DMS153 treated with DMSO at 0.1 percent for 48 hours (cell line): ENCODE data around the gene MAPKAP1.
"Not testable (repeated sequence)": the region's sequence is repeated elsewhere in the genome, so short reads cannot be mapped to it uniquely, and the experiment has no call there.

Experiments
- DNase-seq: peaks from one replicate; lab custom pipeline; 2025; ENCODE audit not compliant: unreplicated experiment; lab: John Stamatoyannopoulos, UW

The MAPKAP1 gene

DNA sequence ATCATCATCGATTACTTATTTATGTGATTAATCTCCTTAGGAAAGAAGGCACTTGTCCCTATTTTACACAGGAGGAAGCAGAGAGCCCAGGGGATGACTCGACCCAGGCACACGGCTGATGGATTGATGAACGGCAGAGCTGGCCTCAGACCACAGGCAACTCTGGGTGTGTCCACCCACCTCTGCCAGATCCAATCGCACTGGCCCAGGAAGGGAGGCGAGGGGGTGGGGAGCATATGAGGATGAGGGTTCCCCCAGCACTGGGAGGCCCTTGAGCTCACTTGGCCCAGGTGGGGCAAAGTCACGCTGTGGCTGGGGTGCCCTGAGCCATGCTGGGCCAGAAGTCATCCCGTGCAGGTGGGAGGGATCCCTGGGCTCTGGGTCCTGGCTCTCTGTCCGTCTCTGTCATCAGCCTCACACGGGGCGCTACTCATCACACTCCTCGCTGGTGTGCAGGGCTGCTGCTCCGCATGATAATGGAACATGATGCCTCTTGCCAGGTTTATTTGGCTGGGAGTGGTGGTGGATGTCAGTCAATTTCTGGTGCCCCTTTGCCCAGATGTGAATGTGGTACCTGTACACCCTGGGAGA lies 285.3 kb downstream of the MAPKAP1 start:
- no peak for DNase-seq

DNA sequence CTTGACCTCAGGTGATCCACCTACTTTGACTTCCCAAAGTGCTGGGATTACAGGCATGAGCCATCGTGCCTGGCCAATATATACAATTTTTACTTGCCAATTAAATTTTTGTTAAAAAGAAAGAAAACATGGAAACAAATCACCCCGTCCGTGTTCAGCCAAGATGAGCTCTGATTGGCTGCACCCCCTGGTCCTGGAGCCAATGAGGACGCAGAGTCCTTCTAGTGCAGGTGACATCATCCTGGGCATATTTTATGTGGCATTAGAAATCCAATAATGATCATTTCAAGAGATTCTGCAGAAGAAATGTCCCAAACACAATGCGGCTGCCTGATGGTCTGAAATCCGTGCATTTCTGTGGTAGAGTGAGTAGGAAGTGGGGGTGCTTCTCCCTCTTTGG lies 285.8 kb downstream of the MAPKAP1 start:
- DNase-seq: no peak

DNA sequence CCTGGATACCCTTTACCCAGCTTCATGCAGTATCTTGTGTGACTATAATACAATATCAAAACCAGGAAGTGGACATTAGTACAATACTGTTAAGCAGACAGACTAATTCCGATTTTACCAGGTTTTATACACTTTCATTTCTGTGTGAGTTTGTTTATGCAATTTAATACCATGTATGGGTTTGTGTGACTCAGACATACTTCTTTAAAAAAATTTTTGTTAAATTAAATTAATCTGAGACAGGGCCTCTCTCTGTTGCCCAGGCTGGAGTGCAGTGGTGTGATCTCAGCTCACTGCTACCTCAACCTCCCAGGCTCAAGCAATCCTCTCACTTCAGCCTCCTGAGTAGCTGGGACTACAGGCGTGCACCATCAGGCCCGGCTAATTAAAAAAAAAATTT lies 288.6 kb downstream of the MAPKAP1 start:
- DNase-seq: no peak

DNA sequence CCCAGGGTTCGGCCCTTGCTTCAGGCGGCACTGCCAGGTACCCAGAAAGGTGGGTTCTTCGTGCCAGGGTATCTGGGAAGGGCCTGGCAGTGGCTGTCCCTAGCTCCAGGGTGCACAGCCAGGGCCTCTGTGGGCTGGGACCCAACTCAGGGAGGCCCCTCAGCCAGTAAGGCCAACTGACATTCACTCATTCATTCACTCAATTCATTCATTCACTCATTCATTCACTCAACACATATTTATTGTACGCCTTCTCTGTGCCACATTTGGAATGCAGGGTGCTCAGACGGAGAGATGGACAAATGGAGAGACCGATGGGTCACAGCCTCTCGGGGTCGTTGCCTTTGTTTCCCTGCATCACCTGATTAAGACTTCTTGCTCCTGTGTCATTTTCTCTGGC lies 290.5 kb downstream of the MAPKAP1 start:
- DNase-seq: no peak

DNA sequence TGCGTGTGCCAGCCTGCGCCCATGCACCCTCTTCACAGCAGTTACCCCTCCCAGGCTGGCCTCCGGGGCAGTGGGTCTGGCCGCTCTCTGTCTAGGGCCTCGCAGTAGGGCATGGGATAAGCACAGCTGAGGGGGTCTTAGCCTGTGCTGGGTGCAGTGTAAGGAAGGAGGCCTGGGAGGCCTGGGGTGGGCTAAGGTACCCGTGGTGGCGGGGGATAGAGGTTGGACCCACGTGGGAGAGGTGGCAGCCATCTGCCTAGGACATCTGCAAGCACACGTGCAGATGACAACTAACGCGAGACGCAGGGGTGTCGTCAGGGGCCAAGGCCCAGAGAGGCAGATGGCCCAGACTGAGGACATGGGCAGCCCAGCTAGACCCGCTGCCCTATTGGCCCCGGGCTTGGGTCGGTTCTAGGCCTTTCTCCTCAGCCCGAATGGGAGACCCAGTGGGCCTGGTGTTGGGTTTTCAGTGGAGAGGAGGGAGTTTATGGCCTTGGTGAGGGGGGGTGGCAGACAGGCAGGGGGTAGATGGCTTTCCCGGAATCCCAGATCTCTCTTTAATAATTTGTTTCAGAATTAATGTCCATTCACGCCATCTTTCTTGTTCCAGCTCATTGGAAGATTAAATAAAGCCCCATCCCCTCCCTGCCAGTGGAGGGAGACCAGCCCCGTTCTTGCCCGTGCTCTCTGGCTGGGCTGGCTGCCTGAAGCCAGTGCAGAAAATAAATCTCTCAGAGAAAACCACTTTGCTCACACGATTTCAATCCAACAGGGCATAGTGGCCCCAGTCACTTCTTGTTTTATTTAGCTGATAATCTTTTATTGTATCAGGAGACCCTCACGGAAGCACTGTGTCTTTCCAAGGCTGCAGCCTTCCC lies 291.2 kb downstream of the MAPKAP1 start:
- DNase-seq: no peak

DNA sequence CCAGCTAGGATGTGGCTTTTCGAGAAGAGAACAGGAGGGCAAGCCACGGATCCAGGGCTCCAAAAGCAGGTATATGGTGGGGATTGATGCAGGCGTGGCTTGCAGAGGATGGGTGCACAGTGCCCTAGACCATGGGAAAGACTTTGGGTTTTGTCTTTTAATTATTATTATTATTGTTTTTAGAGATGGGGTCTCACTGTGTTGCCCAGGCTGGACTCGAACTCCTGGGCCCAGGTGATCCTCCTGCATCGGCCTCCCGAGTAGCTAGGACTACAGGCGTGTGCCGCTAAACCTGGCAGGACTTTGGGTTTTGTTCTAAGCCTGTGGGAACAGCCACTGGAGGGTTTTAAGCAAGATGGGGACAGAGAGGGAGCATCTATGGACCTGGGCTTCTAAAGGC lies 293.4 kb downstream of the MAPKAP1 start:
- no peak for DNase-seq

DNA sequence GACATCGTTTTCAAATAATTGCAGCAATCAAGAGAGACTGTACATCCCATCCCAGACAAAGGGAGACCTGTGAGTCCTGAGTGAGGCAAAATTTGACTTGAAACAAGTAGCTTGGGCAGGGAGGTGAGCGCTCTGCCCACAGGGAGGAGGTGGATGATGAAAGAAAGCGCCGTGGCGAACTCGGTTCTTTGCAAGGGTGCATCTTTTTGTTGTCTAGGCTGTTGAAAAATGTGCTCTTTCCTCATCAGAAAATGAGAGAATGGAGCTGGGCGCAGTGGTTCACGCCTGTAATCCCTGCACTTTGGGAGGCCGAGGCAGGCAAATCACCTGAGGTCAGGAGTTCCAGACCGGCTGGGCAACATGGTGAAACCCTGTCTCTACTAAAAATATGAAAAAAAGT lies 294.8 kb downstream of the MAPKAP1 start:
- DNase-seq: no peak

DNA sequence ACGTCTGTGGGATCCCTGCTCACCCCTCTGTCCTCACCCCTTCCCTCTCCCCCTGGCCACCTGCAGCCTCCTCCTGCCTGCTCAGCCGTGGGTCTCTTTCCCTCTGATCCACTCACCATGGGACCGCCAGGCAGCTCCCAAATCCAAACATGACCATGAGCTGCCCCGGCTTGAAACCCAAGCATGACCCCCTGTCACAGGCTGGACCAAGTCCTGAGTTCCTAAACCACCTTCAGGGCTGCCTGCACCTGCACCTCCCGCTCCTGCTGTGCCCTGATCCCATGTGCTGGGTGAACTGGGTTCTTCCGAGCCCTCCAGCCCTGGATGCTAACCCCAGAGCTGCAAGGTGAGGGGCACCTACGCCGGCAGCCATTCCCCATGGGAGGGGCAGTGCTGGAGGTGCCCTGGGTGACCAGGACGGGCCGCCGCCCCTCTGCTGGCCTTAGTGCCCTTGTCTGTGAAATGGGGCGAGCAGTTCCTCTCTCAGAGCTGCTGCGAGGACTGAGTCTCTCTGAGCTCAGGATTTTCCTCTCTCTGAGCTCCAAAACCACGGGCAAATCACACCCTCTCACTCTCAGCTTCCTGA lies 295.7 kb downstream of the MAPKAP1 start:
- no peak for DNase-seq

DNA sequence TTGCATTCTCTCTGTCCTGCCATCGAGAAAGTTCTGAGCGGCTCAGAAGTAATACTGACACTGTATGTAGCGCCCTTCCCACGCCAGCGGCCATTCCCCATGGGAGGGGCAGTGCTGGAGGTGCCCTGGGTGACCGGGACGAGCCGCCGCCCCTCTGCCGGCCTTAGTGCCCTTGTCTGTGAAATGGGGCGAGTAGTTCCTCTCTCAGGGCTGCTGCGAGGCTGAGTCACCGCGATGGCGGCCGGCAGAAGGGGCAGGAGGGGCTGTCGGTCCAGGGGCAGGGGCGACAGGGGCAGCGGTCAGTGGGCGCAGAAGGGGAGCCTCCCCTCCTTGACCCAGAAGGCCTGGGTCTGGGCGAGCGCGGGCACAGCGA lies 296.5 kb downstream of the MAPKAP1 start:
- no peak for DNase-seq

DNA sequence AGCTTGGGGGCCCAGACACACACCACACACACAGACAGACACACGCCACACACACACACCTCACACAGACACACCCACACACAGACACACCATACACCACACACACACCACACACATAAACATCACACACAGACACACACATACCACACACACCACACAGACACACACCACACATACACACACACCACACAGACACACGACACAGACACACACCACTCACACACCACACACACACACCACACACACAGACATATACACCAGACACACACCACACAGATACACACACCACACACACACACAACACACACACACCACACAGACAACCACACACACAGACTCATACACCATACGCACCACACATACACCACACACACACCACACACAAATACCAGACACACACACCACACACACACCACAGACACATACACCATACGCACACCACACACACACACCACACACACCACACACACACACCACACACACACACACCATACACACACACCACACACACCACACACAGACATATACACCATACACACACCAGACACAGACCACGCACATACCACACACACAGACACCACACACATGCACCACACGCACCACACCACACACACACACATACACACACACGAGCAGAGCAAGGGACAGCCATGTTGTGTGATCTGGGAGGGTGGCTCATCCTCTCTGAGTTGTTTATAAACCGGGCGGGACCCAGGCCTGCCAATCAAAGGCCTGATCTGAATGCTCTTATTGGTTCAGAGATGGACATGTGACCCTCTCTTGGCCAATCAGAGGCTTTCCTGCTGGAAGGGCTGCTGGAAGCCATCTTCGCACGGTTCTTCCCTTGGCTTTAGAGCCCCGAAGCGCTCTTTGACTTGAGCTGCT lies 297.1 kb downstream of the MAPKAP1 start:
- DNase-seq: peak; percentile 86

DNA sequence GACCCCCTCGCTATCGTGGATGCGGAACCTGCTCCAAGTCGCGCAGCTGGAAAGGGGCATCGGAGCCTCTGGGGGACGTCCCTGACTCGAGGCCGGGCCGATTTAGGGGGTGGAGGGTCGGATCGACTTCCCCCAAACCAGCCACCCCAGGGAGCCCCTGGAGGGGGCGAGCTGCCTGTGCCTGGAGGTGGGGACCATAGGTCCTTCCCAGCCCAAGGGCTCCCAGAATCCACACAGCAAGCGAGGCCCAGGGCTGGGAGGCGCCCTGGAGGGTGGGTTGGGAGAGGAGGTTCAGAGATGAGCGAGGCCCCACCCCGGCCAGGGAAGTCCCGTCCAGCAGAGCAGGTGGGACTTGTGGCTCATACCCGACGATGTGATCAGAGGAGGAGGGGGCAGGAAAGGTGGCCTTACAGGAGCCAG lies 297.8 kb downstream of the MAPKAP1 start:
- no peak for DNase-seq

DNA sequence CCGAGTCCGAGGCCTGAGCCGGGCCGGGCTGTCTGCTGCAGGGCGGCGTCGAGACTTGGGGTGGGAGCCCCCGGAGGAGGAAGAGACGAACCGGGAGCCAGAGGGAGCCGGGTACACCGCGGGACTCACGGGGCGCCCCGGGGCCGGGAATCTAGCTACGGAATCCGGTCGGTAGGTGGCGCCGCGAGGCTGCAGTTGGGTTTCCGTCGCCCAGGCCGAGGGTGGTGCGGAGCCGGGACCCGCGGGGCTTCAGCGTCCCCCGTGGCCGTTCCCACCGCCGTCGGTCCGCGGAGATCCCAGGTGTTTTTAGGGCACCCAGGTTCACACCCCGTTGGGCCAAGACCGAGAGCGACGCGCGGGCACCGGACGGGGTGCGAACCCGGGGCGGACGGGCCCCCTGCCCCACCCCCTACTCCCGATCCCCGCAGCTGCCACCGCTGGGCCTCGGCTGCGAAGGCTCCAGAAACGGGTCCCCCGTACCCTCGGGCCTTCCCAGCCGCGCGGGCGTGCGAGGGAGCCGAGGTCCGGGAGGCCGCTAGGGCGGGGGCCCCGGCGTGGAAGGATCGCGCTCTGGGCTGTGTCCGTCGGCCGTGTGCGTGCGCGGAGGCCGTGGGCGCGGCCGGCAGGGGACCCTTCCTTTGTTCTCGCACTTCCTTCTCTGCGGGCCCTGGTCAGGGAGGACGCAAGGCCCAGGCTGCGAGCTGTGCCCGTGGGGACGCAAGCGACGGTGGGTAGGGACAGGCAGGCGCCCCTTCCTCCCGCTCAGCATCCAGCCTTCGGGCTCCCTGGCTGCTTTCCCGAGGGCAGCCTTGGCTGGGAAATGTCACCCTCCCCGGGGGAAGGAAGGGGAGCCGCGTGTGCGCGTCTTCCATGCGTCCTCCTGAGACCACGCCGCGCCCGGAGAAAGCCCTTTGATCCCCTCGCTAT lies 298.8 kb downstream of the MAPKAP1 start:
- DNase-seq: peak; percentile 64

DNA sequence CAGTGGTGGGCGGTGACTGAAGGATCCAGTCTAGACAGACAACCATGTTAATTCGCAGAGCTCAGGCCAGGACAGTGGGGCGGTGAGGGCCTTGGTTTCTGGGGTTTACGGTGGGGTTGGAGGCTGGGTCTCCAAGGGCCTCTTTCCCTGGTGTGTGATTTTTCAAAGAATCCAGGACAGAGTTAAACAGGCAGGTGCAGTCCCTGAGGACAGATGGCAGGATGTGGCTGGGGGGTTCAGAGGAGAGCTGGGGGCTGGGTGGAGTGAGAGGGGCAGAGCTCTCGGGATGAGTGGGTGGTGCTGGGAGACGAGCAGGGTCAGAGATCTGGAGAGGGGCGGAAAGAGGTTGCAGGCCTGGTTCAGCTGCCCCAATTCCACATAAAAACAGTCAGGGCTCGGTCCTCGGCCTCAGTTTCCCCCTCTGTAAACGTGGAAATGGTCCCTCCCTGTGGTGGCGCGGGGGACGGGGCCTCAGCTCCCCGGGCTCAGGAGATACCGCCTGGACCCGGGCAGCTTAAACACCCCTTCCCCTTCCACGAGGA lies 299.5 kb downstream of the MAPKAP1 start:
- DNase-seq: no peak

DNA sequence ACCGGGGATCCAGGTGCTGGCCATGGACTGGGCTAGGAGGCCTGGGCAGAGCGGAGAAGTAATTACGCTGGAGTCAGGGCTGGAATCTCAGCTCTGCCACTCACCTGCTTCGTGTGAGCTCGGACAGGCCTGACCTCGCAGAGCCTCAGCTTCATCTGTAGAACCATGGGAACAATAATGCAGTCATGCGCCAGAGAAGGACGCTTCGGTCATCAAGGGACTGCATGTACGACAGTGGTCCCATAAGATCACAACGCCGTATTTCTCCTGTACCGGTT lies 300.3 kb downstream of the MAPKAP1 start:
- no peak for DNase-seq

DNA sequence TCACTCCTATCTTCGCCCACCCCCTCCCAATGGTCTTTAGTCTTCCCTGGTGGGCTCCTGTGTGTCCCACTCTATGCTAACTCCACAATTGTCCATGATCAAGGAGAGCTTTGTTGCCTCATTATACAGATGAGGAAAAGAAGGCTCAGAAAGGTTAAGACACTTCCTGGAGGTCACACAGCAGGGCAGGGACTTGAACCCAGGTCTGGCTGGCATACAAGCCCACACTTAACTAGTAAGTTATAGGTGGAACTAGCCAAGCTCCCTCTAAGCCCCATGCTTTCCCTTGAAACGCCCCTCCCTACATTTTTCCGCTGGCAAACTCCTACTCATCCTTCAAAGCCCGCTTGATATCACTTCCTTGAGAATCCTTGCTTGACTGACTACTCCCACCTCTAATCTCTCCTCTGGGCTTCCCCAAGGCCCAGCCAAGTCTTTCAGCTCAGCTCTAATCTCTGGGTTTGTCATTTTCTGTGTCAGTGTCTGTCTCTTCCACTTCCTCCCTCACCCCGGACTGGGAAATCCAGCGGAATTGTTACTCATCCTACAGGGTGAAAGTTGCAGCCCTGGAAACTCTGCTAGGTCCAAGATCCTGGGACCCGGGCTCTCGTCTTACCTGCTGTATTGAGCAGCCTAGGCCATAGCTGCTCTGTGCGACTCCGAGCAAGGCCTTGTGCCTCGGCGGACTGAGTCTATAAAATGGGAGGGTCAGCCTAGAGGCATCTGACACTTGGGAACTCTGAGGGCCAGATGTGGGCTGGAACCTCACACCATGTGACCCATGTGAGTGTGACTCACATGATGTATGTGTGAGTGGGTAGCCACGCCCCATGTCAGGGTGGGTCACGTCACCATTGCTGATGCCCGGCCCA lies 300.8 kb downstream of the MAPKAP1 start:
- no peak for DNase-seq

DNA sequence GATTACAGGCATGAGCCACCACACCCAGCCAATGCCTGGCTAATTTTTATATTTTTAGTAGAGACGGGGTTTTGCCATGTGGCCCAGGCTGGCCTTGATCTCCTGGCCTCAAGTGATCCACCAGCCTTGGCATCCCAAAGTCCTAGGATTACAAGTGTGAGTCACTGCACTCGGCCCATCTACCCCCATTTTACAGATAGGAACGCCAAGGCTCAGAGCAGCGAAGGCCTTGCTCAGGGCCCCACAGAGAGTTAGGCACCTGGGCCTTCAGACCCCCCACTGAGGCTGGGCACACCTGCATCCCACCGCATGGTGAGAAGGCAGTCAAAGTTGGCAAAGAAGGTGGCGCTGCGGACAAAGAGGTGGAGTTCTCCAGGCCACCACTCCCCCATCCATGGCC lies 302.3 kb downstream of the MAPKAP1 start:
- DNase-seq: no peak

DNA sequence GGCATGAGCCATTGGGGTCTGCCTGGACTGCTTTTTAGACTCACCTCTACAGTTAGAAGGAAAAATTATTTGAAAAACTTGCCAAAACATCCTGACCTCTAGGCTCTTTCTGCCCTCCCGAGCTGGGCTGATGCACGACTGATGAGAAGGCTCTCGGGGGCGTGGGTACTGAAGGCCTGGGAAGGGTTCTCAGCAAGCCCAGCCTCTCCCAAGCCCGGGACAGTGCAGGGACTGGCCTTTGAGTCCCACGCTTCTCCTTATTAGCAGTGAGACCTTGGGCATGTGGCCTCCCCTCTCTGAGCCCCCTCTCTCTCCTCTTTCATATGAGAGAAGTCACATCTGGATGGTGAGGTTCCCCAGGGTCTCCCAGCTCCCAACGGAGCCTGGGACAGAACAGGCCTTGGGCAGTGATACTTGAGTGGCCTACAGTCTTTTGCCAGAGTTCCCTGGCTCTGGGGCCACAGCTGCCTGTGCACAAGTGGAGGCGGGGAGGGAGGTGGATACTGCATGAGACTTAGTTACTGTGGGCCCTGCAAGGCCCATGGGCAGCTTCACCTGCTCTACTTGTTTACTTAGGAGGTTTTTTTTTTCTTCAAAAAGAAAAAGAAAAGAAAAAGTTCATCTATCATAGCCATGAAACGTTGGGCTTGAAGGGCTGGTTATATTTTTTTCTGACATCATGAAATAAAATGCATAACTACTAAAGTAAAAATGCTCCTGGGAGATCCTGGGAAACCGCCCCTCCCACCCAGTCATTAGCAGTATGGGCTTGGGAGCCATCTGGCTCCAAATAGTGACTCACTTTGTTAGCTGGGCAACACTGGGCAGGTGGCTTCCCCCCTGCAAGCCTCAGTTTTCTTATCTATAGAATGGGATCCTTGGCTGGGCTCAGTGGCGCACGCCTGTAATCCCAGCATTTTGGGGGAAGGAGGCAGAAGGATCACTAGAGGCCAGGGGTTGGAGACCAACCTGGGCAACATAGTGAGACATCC lies 306.0 kb downstream of the MAPKAP1 start:
- DNase-seq: no peak

DNA sequence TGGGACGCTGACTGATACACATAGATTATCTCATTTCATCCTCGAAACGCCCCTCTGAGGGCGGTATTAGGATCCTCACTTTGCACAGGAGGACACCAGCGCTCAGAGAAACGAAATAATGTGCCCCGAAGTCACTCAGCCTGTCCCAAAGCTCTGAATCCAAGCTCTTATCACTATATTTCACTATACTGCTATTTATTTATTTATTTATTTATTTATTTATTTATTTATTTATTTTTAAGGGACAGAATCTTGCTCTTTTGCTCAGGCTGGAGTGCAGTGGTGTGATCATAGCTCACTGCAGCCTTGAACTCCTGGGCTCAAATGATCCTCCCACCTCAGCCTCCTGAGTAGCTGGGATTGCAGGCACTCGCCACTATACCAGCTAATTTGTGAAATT lies 306.8 kb downstream of the MAPKAP1 start:
- DNase-seq: not testable (repeated sequence)
